VCaP (cell line): ENCODE results near the gene ZNF286A.
"Not testable (repeated sequence)": the region's sequence is repeated elsewhere in the genome, so short reads cannot be mapped to it uniquely, and the experiment has no call there.

Experiments
- H3K27ac ChIP-seq: fragments of 450-650 bp; 2 replicates; pipeline ENCODE4 v1.5.1; 2017
- TF ChIP-seq, protein P1 (sequence below): fragments of 450-650 bp; conservative IDR thresholded peaks from 2 replicates; pipeline ENCODE4 v1.5.1; 2017; ENCODE audit warnings: mild to moderate bottlenecking, moderate library complexity

Gene ZNF286A

DNA sequence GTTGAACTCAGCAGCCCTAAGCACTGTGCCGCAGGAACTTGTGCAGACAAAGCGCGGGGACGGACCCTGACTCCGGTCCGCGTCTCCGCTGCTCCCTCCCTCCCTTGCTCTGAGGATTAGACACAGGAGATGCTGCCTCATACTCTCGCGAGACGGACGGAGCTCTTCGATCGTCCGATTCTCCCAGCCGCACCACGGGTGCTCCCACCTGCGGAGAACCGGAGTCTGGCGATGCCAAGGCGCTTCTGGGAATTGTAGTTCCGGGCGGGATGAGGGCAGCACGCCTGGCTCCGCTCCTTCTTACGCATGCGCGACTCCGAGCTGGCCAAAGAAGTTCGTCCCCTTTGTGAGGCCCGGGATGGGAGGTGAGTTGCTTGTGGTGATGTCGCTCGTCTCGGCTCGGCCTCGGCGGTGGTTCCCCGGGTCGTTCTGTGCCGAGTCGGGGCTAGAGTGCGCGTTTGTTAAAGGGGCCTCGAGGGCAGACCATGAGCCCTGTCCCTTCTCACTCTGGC, at the start of gene ZNF286A:
ZNF286A (plus strand) TSS at position 340 of the 512 bp plus-strand sequence. CDS start 578 bp downstream, outside the sequence.
- H3K27ac ChIP-seq = peak within 1 kb of the TSS; percentile 20; the same call in 1 of the 2 replicates

DNA sequence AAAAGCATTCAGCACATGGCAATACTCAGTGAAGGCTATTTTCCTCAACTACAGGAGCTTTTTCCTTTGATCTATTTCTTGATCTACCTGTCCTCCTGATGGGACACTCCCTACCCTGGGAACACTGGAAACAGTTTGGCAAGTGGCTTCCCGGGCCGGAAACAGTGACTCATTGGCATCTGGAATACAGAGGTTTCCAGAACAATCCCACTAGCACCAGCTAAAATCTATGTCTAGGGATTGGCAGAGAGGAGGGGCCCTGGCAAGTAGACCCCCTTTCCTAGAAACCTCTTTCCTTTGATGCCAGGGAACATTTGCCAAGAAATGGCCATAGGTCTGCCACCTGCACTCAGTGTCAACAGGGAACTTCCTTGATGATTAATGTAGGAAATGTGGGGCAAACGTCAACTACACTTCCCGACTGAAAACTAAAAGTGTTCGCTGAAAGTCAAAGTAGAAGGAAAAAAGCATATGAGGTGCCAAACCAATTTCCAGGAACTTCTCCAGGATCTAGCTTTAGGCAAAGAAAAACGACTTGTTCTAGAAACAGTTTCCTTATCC, 49.6 kb upstream of the ZNF286A start:
- TF ChIP-seq, protein P1, sequence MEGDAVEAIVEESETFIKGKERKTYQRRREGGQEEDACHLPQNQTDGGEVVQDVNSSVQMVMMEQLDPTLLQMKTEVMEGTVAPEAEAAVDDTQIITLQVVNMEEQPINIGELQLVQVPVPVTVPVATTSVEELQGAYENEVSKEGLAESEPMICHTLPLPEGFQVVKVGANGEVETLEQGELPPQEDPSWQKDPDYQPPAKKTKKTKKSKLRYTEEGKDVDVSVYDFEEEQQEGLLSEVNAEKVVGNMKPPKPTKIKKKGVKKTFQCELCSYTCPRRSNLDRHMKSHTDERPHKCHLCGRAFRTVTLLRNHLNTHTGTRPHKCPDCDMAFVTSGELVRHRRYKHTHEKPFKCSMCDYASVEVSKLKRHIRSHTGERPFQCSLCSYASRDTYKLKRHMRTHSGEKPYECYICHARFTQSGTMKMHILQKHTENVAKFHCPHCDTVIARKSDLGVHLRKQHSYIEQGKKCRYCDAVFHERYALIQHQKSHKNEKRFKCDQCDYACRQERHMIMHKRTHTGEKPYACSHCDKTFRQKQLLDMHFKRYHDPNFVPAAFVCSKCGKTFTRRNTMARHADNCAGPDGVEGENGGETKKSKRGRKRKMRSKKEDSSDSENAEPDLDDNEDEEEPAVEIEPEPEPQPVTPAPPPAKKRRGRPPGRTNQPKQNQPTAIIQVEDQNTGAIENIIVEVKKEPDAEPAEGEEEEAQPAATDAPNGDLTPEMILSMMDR = no peak
- peak overlapping the region; percentile 81 for H3K27ac ChIP-seq

DNA sequence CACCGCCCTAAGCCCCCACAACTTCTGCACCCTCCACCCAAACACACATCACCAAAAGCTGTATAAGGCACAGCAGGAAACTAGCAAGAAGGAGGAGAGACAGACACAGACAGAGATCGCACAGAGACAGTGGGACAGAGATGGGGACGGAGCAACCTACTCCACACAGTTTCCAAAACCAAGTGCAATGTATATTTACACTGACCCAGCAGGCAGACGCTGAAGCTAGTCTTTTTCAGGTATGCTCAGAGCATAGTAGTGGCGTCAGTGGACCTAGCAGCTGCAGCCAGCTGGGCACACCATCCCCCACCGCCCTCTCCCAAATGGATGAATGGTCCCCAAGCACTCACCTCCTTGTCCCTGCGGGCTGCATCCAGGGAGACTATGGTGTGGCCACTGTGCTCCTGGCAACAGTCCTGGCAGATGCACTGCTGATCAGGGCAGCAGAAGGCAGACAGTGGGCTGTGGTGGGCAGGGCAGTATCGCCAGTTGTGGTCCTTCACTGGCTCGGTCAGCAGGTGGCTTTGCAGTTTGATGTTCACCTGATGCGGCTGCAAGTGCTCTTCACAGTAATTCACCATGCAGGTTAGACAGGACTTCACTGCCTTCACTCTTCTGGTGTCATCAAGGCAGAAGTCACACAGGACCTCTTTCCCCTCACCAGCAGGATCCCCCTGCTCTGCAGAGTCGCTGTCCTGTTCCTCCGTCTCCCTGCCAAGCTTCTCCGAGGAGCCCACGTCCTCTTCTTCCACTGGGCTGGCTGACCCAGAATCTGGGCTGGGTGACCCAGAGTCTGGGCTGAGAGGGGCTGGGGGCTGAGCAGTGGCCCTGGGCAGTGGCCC, 48.6 kb upstream of the ZNF286A start:
- TF ChIP-seq, protein P1 = peak; percentile 18; the same call in 1 of the 2 replicates
- H3K27ac ChIP-seq = peak overlapping the region; percentile 81

DNA sequence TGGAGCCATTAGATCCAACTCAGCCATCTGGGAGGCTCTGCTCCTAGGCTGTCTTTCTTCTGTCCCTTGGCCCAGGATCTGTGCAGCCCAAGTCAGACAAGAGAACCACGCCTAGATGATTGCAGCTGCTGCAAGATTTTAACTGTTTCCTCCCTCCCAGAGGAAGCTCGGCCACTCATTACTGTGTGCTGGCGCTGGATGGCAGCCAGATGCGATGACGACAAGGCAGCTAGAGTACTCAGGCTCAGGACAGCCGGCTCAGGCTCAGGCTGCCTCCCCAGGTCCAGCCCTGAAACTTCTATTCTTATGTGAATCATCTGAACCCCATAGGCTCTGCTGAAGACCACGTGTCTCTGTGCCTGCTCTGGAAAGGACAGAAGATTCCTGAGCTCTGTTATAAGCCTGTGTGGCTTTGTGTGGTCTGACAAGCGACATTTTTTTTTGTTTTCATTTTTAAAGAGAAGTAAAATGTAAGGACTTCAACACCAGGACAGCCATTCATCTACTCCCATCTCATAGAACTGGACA, 47.9 kb upstream of the ZNF286A start:
- TF ChIP-seq, protein P1 = no peak
- H3K27ac ChIP-seq = peak overlapping the region; percentile 81

DNA sequence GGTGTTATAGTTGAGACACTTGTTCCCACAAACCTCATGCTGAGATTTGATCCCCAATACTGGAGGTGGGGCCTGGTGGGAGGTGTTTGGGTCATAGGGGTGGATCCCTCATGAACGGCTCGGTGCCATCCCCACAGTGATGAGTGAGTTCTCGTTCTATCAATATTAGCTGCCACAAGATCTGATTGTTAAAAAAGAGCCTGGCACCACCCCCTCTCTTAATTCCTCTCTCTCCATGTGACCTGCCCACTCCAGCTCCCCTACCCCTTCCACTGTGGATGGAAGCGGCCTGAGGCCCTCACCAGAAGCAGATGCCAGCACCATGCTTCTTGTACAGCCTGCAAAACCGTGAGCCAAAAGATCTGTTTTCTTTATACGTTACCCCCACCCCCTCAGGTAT, 46.6 kb upstream of the ZNF286A start:
- TF ChIP-seq, protein P1 = no peak

DNA sequence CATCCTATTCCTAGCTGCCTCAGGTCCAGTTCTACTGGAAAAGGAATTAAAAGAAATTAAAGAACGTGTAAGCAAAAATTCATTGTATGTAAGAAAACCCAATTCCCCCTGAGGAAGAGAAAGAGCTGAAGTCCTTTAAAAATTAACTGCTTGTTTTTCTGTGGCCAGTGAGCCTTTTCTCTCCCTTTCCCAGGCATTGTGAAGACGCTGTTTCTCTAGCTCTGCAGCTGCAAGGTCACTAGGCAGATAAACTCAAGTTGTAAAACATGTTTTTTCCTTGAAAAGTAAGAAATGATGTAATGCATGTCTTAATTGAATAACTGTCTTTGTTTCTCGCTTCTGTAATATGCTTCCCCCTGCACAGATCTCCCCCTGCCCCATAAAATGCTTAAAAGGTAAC, 45.2 kb upstream of the ZNF286A start:
- not testable (repeated sequence) for H3K27ac ChIP-seq

More for the DNA sequence above, 46.6 kb upstream of the ZNF286A start:
- H3K27ac ChIP-seq = no peak overlapping the region

DNA sequence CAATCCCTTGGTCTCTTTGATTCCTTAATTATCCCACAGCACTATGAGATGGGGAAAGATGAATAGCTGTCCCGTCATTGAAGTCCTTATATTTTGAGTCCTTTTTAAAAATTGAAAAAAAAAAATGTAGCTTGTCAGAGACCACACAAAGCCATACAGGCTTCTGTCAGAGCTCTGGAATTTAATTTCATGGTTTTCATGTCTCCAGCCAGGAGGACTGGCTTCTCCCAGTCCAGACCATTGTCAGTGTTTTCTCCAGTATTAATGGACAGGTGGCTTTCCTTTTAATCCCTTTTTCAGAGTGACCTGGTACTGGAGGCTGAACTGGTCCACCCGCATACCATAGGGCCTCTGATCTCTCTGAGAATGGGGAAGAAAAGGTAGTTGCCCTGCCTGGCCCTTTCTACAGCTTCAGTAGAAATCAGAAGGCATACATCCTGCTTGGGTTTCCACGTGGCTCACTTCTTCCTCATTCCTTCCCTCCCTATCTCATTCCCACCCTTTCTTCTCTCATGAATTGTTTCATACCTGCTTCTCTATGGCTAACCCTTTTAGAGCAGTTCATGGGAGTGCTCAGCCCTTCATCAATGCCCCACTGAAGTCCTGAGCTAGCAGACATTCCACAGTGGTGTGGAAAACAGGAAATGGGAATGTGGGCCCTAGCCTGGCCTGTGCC, 44.5 kb upstream of the ZNF286A start:
- TF ChIP-seq, protein P1 = no peak
- H3K27ac ChIP-seq = no peak overlapping the region

DNA sequence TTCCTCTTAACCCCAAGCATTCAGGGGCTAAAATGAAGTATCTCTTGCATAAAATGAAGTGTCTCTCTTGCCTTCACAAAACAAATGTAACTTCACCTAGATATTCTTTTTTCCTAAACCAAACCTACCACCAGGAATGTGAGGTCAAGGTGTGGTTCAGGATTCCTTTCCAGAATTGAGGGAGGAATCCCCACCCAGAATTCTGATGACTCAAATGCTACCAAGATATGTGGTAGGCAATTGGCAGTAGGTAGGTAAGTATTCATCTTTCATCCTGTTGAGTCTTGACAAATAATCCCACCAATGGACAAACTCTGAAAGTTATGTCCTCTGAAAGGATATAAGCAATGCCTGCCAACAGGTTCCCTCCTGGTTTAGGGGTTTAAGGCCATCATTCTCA, 41.7 kb upstream of the ZNF286A start:
- TF ChIP-seq, protein P1 = no peak
- H3K27ac ChIP-seq = no peak overlapping the region
